Hepatocyte (in vitro differentiated cells): ENCODE data around the gene SIK3.

Source experiments
- EZH2phosphoT487 ChIP-seq: fragments of 200-600 bp; sonication (generic); IDR thresholded peaks from one replicate; pipeline ENCODE4 v1.6.1; 2018; ENCODE audit warnings: antibody characterized with exemption, mild to moderate bottlenecking, low read depth, moderate library complexity; ENCODE audit not compliant: unreplicated experiment, severe bottlenecking
- TF ChIP-seq, protein P1 (sequence below): fragments of 200-600 bp; sonication (generic); IDR thresholded peaks from 2 replicates; pipeline ENCODE4 v1.5.1; 2016; ENCODE audit warnings: antibody characterized with exemption, mild to moderate bottlenecking; ENCODE audit not compliant: poor library complexity

DNA sequence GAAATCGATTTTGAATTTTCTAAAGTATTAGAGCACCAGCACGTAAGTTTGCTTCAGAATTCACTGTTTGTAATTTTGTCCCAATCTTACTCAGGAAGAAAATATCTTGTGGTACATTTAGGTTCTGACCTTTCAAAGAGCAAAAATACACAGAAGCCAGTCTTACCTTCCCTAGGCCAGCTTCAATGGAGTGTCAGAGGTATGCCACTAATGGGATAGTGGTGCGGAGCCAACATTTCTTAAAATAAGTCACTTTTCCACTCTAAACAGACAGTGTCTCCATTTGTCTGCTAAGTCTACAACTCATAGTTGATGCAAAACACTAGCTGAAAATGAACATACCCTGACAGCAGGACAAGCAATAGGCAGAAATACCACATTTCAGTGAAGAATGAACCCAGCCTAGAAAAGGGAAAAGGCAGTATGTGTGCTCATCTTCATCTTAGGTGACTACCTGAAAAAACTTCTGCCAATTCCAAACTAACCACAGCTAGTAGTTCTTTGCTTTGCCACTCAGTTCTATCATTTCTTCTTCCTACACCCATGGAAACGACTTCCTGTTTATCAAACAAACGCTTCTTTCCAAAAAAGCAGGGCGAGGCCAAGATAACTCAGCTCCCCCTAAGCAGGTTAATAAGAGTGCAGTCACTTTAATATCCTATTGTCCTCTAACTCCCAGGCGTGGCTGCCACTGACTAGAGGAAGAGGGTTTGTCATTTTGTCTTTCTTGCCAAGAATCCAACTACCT is 166.8 kb downstream of the SIK3 start:
- TF ChIP-seq EZH2phosphoT487: no peak
- TF ChIP-seq, protein P1, sequence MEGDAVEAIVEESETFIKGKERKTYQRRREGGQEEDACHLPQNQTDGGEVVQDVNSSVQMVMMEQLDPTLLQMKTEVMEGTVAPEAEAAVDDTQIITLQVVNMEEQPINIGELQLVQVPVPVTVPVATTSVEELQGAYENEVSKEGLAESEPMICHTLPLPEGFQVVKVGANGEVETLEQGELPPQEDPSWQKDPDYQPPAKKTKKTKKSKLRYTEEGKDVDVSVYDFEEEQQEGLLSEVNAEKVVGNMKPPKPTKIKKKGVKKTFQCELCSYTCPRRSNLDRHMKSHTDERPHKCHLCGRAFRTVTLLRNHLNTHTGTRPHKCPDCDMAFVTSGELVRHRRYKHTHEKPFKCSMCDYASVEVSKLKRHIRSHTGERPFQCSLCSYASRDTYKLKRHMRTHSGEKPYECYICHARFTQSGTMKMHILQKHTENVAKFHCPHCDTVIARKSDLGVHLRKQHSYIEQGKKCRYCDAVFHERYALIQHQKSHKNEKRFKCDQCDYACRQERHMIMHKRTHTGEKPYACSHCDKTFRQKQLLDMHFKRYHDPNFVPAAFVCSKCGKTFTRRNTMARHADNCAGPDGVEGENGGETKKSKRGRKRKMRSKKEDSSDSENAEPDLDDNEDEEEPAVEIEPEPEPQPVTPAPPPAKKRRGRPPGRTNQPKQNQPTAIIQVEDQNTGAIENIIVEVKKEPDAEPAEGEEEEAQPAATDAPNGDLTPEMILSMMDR: no peak
